DMS114 treated with DMSO at 0.1 percent for 48 hours (cell line): ENCODE results near the gene CRYBG1.

ENCODE experiments used
- DNase-seq: peaks from one replicate; lab custom pipeline; 2025; ENCODE audit not compliant: unreplicated experiment; lab: John Stamatoyannopoulos, UW

The CRYBG1 gene

DNA sequence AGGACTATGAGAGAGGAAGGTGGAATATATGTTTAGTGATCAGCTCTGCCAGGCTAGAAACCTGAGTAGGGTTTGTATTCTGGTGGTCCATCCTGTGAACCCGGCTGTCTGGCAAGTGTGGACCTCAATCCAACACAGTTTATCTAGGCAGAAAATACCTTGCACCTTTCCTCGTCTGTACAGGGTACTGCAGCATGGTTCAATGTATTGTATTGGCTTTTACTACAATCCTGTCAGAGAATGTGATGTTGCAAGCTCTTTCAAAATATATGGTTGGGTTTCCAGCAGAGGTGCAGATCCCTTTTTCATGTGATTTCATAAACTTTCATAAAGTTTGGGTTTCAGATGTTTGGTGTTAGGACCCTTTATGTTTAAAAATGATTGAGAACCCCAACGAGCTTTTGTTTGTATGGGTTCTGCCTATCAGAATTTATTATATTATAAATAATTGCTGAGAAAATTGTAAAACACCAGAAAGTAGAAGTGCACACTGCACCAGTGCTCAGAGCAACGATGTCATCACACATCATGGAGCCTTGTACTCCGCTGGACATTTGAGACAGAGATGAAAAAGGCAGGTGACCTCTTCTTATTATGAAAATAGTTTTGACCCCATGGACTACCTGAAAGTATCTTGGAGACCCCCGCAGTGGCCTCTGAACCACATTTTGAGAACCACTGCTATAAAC, 162.2 kb downstream of the CRYBG1 start:
- no peak for DNase-seq

DNA sequence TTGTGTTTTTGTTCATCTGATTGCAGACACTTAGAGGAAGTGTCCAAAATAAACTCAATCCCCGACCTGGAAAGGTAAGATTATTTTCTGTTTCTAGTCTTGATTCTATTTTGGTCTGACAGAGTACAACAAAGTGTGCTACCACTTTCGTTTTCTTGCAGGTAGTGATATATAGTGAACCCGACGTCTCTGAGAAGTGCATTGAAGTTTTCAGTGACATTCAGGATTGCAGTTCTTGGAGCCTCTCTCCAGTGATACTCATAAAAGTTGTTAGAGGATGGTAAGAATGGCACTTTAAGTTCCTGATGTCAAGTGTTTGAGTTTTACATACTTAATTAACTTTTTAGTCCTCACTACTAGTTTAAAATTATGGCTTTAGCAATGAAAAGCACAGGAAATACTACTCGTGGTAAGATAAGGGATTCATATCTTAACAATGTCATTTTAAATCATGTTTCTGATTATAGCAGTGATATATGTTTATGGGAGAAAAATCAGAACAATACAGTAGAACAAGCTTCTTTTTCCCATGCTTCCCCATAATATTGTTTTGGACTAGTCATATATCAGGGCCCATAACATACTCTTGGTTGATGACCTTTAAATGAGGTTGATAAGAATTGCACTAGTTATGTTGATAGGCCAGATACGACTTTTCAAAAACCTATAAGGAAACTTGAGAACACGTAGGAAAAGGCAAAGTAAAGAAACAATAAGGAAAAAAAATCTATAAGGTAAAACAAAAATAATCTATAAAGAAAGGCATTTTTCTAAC, 164.8 kb downstream of the CRYBG1 start:
- no peak for DNase-seq

DNA sequence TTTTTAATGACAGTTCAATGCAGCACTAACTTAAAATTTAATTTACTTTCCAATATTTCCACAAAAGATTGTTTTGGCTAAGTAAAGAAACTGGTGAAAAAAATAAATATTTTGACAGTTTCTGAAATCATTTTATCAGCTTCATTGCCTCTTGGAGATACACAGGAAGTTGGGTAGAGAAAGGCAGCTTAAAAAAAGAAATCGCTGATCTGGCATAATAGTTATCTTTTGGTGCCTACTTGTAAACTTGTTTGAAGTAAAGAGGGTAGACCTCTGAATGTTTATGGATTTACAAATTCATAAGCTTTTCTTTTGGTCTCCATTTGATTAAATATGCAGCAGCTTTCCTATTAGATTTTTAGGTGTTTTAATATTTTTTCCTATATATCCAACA, 165.4 kb downstream of the CRYBG1 start:
- DNase-seq, result no peak

DNA sequence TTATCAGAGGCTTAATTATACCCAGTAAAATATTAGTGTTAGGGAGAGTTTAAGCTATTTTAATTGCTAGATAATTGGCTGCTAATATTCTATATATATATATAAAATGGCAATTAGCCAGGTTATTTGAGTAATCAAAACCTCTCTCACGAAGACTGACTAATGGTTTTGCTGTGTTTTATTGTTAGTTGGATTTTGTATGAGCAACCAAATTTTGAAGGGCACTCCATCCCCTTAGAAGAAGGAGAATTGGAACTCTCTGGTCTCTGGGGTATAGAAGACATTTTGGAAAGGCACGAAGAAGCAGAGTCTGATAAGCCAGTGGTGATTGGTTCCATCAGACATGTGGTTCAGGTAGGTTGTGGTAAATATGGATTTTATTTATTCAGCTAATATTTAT, 166.6 kb downstream of the CRYBG1 start:
- no peak for DNase-seq

DNA sequence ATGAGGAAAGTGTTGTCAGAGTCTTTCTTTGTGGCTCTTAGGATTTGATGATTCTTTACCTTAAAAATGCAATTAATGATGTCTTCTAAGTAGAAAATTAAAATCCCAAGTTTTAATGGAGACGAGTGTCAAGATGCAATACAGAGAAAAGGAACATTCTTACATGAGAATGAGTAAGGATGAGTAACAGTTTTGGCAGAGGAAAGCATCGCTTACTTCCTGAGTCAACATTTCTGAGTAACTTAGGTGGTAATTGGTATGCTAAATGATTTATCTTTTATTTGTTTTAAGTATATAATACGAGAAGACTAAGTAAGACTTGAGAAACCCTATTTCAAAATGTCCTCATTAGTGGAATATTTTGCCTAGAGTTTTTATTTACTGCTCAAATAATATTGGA, 167.5 kb downstream of the CRYBG1 start:
- no peak for DNase-seq

DNA sequence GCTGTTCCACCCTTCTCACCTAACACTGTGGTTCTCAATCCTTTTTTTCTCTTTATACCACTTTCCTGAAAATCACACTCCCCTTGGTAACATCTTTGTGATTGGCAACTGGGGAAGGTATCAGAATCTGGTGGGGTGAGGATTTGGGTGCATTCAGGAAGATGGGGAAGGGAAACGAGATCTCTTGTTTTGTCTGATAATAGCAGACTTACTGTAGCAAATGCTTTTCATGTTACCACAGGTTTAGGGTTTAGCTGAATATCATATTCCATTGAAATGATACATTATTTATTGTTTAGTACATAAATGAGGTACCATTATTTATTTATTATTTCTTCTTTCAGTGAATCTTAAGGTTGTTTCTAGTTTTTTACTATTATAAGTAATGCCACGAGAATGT, 168.0 kb downstream of the CRYBG1 start:
- no peak for DNase-seq

DNA sequence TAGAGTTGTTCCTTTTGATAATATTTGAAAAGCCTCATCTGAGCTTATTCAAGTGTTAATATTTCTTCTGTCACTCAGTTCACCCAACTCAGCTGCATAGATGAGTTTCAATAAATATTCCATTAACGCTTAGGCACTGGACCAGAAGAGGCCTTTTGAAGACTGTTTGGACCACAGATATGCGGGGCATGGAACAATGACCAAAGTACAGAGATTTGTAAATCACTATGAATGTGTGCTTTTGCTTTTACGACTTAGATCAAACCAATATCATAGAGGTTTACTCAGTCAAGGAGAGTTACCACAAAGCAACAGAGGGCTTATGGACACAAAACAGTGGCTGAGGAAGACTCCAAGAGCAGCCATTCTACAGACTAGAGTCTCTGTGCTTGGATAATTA, 168.9 kb downstream of the CRYBG1 start:
- no peak for DNase-seq

DNA sequence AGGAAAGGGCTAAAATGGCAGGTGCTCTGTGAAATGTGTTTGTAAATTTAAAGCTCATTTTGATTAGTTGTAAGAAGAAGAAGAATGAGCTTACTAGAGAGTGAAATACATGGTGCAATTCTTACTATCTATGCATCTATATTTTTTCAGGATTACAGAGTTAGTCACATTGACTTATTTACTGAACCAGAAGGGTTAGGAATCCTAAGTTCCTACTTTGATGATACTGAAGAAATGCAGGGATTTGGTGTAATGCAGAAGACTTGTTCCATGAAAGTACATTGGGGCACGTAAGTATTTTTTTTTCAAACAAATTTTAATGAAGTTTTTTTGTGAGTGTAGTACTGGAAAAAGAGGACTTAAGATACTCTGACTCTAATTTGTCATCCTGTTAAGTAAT, 169.5 kb downstream of the CRYBG1 start:
- no peak for DNase-seq

DNA sequence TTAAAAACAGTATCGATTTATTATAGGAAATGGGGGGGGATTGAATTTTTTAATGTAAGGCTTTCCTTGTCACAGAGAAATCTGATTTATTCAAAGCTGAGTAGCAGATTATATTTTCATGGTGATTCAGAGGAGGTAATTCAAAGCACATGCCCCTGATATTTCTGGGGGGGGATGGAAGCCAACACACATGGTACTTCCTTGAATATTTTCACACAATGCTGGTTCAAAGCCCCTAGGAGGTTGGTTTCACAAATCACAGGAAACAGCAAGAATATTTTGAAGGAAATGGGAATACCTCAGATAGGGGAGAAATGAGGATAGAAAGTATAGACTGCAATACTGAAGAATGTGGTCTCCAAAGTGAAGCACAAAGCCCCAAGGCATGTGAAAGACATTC, 170.0 kb downstream of the CRYBG1 start:
- no peak for DNase-seq

DNA sequence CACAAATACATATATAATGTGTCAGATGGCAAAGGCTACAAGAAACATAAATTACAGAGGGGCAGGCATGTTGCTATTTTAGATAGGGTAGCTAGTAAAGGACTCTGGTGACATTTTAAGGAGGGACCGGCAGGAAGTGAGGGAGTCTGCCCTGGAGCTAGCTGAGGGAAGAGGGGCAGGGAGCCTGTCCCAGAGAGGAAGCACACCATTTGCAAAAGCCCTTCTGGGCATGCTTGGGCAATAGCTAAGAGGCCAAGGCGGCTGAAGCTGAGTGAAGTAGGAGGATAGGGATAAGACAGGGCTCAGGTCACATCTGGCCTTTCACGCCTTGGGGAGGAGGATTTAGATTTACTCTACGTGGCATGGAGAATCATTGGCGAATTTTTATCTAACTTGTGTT, 172.5 kb downstream of the CRYBG1 start:
- DNase-seq, result no peak

DNA sequence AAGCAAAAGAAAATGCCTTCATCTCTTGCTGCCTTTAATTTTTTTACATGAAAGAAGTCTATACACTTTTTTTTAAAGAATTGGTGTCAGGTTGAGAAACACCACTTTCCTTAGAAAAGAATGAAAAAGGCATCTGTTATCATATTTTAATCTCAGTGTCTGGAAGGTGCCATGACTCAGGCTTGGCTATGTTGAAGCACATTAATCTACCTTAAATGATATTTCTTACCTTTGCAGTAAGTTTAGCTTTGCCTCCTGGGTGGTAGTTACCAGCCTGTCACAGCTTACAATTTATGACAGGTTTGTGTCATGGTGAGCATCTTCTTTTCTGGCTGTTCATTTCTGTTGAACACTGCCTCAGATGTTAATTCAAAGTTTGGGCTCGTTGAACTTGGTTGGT, 173.5 kb downstream of the CRYBG1 start:
- DNase-seq, result no peak

DNA sequence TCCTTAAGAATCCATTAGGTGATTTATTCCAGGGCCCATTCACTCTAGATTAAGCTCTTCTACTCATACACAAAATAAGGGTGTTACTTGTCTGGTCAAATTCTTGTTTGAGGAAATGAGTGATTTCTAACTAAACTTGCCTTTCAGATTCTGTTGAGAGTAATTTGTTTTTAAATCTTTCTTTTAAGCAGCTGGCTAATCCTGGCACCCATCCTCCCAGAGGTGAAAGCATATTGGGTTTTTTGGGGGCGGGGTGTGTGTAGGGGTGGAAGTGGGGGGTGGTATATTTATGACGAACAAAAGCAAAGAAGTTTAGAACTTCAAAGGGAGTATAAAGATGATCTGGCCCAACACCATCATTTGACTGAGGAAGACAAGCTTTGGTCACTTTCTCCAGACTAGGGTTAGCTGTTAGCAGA, 174.1 kb downstream of the CRYBG1 start:
- no peak for DNase-seq

DNA sequence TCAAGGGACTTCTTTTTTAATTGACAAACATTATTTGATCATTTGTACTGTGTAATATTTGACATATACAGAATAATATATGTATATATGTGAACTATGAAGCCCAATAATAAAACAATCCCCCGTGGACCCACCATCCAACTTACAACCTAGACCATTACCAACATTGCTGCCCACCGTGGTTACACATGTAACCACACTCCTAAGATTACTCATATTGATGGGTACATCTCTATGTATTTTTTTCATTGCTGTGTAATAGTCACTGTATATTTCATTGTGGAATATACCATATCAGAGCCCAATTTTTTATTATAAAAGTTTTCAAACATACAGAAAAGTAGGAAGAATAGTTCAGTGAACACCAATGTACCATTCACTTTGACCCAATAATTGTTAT, 174.5 kb downstream of the CRYBG1 start:
- DNase-seq, result no peak

DNA sequence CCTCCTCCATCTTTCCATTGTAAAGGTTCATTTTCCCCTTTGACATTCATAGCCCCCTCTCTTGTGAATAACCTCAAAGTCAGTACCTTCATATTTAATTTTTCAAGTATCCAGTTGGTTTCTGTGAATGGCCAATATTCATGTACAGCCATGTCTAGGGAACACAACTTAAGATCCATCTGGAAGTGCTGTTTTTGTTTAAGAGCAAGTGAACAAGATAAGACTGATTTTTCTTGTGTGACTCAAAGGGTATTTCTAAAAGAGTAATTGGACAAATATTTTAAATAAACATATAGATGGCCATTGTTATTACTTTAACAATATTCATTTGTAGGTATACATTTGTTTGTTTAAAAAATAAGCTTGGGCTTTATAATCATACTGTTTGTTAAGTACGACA, 175.8 kb downstream of the CRYBG1 start:
- DNase-seq, result no peak

DNA sequence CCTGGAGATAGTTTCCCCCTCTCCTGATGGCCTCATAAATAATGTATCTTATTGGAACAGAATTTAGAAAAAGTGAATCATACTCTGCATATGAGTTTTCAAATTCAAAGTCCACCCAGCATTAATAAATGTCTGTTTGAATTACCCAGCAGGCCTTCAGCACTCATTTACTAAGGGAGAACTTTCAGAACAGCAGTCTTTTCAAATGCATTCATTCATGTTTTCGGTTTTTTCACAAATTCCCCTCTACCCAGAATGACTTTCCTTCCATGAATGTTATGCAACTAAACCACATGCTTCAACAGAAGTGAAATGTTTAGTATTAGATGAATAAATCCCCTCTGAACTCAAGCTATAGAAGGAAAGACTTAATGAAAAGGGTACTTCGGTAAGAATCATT, 176.3 kb downstream of the CRYBG1 start:
- DNase-seq, result no peak

DNA sequence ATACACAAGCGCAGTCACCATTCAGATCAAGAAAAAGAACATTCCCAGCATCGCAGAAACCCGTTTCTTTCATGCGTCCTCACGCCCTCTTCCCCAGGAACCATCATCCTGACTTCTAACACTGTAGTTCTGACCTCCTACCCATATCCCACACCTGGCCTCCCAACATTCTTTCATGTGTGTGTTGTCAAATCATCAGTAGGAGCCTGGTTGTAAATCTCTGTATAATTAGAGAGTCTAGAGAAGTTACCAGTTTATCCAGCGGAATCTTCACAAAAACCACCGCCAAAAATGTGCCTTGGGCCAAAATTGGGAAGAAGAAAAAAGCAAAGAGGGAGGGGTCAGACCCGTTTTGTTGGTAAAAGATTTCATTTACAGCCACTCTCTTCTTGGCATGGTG, 177.1 kb downstream of the CRYBG1 start:
- no peak for DNase-seq

DNA sequence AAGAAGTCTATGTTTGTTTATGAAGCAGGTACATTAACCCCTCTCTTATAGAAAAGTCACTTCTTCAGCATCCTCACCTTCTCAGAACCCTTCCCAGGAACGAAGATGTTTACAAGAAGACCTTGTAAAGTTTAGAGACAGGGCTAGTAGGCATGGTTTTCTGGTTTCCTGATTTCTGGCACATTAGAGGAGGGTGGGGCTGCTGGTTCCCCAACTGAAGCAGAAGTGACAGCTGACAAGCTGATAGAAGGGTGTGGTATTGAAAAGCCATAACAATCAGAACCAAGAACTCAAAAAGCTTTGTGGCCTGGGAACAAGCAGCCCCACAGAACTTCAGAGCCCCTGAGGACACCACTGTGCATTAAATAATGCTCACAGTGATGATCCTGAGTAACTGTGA, 177.6 kb downstream of the CRYBG1 start:
- DNase-seq, result no peak

DNA sequence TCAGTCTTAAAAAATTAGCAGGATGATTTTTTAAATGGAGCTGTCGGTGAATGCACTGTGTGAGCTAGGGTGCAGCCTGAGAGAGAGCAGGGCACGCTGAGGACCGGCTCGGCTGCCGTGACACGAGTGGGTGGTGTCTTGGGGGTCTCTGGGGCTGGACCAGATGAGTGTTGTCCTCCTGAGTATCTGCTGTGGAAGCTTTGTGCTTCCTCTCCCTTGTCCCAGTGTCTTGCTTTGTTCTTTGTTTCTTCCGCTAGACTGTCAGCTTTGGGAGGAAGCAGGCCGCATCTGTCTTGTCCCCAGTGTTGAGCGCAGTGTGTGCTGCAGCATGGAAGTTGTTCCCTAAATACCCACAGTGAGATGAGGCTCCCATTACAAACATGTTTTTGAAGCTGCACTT, 179.4 kb downstream of the CRYBG1 start:
- no peak for DNase-seq

DNA sequence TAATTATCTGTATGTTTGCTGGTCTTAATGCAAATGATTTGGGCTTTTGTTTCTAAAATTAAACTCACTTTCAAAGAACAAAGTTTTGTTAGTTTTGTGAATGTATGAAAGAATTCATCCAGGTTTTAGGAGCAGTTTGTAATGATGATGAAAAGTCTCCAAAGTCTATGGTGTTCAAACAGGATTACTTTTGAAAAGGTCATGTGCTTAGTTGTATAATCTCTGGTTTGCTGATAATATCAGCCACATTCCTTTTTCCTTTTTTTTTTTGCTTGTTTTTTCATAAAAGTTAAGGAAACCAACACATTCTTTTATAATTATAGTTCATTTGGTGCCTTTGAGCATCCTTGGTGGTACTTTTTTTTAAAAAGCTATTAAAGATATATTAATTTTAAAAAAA, 179.9 kb downstream of the CRYBG1 start:
- DNase-seq, result no peak

DNA sequence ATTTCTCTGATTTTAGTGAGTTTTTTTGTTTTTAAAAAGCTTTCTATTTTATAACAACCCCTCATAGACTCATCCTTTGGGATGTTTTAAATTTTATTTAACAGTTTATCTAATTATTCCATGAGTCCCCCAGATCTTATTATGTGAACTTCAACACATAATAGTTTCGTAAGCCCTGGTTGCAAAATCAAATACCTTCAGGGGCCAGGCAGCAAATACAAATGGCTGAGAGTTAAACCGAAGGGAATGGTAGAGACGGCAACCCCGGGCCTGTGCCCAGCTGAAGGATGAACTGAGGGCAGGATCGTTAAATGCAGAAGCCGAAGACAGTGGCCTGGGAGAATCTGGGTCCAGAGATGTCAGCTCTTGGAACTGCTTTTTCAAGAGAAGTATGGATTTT, 180.4 kb downstream of the CRYBG1 start:
- no peak for DNase-seq

DNA sequence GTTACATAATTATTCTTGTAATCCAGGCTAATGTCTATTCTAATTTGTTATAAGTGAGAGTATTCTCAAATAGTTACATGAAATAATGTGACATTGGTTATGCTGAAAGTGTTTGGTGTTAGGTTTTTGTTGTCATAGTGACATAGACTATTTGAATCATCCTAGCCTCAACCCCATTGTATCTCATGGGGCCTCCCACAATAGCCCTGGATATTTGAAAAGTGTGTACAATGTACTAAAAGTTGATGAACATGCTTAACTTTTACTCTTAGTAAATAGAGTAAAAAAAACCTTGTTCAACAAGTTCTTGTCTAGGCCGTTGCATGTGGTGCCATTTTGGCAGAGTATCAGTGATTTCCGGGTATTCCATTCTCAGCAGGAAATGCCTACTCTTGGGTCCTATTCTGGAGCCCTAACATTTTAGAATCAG, 185.8 kb downstream of the CRYBG1 start:
- DNase-seq, result no peak

DNA sequence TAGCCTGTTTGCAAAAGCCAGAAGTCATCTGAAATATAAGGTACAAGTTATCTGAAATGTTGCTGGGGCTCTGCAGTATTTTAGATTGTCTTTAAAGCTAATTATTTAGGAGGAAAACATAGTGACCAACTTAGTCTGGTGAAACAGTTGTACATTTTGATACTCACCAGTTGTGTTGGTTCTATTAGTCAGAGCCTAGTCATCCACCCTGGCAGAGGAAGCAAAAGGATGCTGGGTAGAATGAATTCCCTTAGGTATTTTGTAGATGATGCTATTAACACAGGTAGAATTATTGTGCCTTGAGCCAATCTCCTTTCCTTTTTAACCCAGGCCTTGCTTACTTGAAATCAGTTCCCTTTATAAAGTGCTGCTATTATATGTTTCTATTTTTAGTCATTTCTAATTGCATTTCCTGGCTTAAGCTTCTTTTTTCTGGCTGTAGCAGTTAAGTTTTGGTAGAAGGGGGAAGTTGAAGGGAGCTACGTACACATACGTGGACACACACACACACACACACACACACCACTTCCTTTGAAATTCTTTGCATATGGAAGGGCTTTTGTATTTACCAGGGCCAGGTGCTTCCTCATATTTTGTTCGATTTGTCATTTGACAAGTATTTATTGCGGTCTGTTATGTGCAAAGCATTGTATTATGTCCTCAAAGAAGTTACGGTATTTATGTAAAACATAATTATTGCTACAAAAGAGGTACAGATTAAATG, 186.3 kb downstream of the CRYBG1 start:
- no peak for DNase-seq
